ENCODE results near the gene RPL22L1. TPM values are rescaled to one million over a fixed set of nuclear protein-coding genes. Genes with fewer than 3 reads are reported as not detected.

The RPL22L1 gene
- total RNA-seq, 1 experiment from 2014 or later: 43.1 TPM

DNA sequence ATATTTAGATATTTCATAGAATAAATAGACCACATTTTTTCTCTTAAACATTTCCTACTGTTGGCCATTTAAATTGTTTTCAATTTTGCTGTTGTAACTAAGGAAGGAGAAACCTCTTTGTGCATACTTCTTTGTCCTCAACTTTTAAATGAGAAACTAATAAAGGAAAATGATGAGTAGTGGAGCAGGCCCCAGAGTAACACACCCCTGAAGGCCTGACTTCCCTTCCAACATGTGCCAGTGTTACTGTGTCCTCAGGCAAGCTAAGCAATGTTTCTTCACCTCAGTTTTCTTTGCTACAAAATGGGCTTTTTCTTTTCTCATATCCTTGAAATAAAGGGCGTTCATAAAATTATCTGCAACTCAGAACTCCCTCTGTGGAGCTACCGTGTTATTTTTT is 53.7 kb downstream of the RPL22L1 start:
- Histone ChIP-seq H4K20me1 (ENCODE audit: insufficient read depth, low read depth, low read length) (no peaks in the 10 kb centered on the region), H2AFZ (ENCODE audit: low read length) (no peak overlapping the region), H3K79me2 (ENCODE audit: low read length) (no peaks in the 10 kb centered on the region), H3K4me1 (ENCODE audit: low read length) (peaks cover 3% of the 10 kb centered on the region; the same call in 1 of the 2 replicates), H3K27me3 (ENCODE audit: low read length) (no peaks in the 10 kb centered on the region), H3K4me2 (ENCODE audit: low read depth, low read length, poor library complexity, severe bottlenecking) (no peak overlapping the region), H3K27ac (ENCODE audit: low read length) (no peak overlapping the region), H3K9me2 (replicated peaks; ENCODE audit: insufficient read depth, low read length) (no peaks in the 10 kb centered on the region), H3K9me3 (ENCODE audit: low read length) (no peaks in the 10 kb centered on the region), H3K36me3 (ENCODE audit: insufficient read depth, low read length) (no peaks in the 10 kb centered on the region), H3K9ac (ENCODE audit: low read length) (no peak overlapping the region), H3K4me3 (ENCODE audit: low read length) (no peak overlapping the region)
- DNase-seq: peak; percentile 0

DNA sequence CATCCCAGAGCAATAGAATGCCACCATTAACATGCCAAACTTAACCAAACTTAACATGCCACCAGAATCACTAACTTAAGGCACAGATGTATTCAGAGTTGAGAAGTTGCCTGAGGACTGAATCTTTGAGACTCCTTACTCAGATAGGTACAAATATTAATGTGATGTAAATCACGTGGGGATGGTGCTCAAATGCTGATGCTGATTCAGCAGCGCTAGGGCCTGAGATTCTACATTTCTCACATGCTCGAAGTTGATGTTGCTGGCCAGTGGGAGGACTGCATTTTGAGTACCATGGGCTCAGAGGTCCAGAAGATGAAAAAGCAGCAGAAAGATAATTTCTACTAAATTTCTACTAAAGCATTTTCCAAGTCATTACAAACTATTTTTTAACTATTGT is 54.1 kb downstream of the RPL22L1 start:
- Histone ChIP-seq H3K4me1 (ENCODE audit: low read length) (peaks cover 3% of the 10 kb centered on the region; the same call in 1 of the 2 replicates), H3K4me2 (ENCODE audit: low read depth, low read length, poor library complexity, severe bottlenecking) (no peak overlapping the region), H3K27ac (ENCODE audit: low read length) (no peak overlapping the region), H4K20me1 (ENCODE audit: insufficient read depth, low read depth, low read length) (no peaks in the 10 kb centered on the region), H3K4me3 (ENCODE audit: low read length) (no peak overlapping the region), H3K9me3 (ENCODE audit: low read length) (no peaks in the 10 kb centered on the region), H3K27me3 (ENCODE audit: low read length) (no peaks in the 10 kb centered on the region), H3K9me2 (replicated peaks; ENCODE audit: insufficient read depth, low read length) (no peaks in the 10 kb centered on the region), H3K36me3 (ENCODE audit: insufficient read depth, low read length) (no peaks in the 10 kb centered on the region), H3K79me2 (ENCODE audit: low read length) (no peaks in the 10 kb centered on the region), H2AFZ (ENCODE audit: low read length) (no peak overlapping the region), H3K9ac (ENCODE audit: low read length) (no peak overlapping the region)
- DNase-seq: peak; percentile 14

DNA sequence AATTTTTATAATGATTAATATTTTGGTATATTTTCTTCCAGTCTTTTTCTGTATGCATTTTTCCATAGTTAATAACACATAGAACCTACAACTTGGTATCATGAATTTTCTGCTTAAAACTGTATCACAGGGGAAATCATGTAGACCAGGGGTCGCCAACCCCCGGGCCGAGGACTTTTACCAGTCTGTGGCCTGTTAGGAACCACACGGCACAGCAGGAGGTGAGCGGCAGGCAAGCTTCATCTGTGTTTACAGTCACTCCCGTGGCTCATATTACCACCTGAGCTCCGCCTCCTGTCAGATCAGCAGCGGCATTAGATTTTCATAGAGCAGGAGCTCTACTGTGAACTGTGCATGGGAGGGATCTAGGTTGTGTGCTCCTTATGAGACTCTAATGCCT is 54.7 kb downstream of the RPL22L1 start:
- Histone ChIP-seq H3K4me2 (ENCODE audit: low read depth, low read length, poor library complexity, severe bottlenecking) (no peak overlapping the region), H3K27me3 (ENCODE audit: low read length) (no peaks in the 10 kb centered on the region), H3K27ac (ENCODE audit: low read length) (no peak overlapping the region), H4K20me1 (ENCODE audit: insufficient read depth, low read depth, low read length) (no peaks in the 10 kb centered on the region), H3K9me3 (ENCODE audit: low read length) (no peaks in the 10 kb centered on the region), H3K9ac (ENCODE audit: low read length) (no peak overlapping the region), H3K4me1 (ENCODE audit: low read length) (peaks cover 3% of the 10 kb centered on the region; the same call in 1 of the 2 replicates), H3K9me2 (replicated peaks; ENCODE audit: insufficient read depth, low read length) (no peaks in the 10 kb centered on the region), H3K79me2 (ENCODE audit: low read length) (no peaks in the 10 kb centered on the region), H3K36me3 (ENCODE audit: insufficient read depth, low read length) (no peaks in the 10 kb centered on the region), H2AFZ (ENCODE audit: low read length) (no peak overlapping the region), H3K4me3 (ENCODE audit: low read length) (no peak overlapping the region)
- DNase-seq: peak; percentile 40

Other genes starting within 250 kb of the RPL22L1 start
- gene EIF5A2, start 38.4 kb upstream of the RPL22L1 start, total RNA-seq (2014; rRNA removed; shearing (Covaris generic); ENCODE audit: low replicate concordance): 7.8 and 10.5 TPM in 2 replicates
- not detected in 2 replicates for gene SLC2A2, start 156.5 kb upstream of the RPL22L1 start, total RNA-seq (2014; rRNA removed; shearing (Covaris generic); ENCODE audit: low replicate concordance)

Measured in Karpas-422 (cell line).